Astrocyte of the cerebellum (primary cell): ENCODE data around the gene NTHL1.

ENCODE experiments used
- DNase-seq: peaks from one replicate; pipeline ENCODE4 v3.0.0-alpha.2; 2011; ENCODE audit warnings: low read depth
- H3K4me3 ChIP-seq: 2 replicates; pipeline ENCODE4 v1.5.1; 2011; ENCODE audit warnings: mild to moderate bottlenecking, low read depth, low read length, moderate library complexity
- in situ Hi-C: cut with HindIII; loops from 2 replicates; pipeline ENCODE4 v1.10.0; 2017; ENCODE audit warnings: low sequenced_read_pairs
- TF ChIP-seq, protein P1 (sequence below): IDR thresholded peaks from 2 replicates; pipeline ENCODE4 v1.5.1; 2012; ENCODE audit warnings: low read length, low read depth, moderate library complexity, mild to moderate bottlenecking; ENCODE audit errors: missing control alignments

NTHL1 gene

DNA sequence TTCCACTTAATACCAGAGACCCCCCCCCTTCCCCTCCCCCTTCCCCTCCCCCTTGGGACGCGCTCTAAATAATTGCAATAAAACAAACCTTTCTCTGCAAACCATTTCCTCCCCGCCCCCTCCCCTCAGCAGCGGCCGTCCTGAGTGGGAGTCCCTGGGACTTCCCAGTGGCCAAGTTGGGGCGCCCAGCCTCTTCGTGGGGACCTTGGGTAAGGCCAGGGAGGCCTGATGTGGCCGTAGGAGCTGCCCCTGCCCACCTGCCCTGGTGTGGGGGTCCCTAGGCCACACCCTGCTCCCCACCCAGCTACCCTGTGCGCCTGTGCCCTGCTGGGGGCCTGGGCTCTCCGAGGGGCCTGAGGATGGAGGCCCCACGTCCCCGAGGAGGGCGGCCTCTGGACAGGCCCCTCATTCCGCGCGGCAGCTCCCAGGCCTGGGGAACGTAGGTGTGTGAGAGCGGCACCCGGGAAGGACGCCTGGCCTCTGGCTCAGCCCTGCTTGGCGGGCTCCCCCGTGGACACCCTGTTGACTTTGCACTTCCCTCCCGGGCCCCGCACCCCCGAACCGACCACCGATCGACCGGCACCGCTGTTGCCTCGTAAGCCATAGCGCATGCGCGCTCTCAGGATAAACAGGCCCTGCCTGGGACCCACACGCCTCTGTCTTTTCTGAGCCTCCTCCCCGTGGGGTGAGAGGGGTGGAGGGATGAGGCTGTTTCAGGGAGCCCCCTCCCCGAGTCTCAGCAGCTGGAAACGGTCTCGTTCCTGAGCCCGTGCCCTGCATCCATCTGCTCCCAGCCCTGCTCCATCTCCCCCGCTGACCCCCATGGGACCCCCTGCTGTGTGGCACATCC lies 9.0 kb downstream of the NTHL1 start:
- in situ Hi-C loops, result loop anchor here (5.0 to 10.0 kb wide), 3 partner anchors 39 to 126 kb away; partner anchors contain the start of genes GFER and NOXO1
- no peak for DNase-seq
- TF ChIP-seq, protein P1, sequence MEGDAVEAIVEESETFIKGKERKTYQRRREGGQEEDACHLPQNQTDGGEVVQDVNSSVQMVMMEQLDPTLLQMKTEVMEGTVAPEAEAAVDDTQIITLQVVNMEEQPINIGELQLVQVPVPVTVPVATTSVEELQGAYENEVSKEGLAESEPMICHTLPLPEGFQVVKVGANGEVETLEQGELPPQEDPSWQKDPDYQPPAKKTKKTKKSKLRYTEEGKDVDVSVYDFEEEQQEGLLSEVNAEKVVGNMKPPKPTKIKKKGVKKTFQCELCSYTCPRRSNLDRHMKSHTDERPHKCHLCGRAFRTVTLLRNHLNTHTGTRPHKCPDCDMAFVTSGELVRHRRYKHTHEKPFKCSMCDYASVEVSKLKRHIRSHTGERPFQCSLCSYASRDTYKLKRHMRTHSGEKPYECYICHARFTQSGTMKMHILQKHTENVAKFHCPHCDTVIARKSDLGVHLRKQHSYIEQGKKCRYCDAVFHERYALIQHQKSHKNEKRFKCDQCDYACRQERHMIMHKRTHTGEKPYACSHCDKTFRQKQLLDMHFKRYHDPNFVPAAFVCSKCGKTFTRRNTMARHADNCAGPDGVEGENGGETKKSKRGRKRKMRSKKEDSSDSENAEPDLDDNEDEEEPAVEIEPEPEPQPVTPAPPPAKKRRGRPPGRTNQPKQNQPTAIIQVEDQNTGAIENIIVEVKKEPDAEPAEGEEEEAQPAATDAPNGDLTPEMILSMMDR, result no peak
- no peak overlapping the region for H3K4me3 ChIP-seq

DNA sequence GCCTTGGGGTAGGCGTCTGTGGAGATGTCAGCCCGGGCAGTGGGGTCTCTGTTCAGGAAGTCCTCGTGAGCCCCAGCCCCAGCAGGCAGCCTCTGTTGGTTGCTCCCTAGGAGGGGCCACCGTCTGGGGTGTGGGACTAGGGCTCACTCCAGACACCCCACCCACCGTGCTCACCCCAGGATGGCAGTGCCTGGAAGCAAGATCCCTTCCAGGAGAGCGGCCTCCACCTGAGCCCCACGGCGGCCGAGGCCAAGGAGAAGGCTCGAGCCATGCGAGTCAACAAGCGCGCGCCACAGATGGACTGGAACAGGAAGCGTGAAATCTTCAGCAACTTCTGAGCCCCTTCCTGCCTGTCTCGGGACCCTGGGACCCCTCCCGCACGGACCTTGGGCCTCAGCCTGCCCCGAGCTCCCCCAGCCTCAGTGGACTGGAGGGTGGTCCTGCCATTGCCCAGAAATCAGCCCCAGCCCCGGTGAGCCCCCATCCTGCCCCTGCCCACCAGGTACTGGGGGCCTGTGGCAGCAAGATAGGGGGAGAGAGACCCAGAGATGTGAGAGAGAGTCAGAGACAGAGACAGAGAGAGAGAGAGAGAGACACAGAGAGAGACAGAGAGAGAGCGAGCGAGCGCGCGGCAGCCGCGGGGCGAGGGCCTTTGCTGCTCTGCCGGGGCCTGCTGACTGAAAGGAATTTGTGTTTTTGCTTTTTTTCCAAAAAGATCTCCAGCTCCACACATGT lies 9.8 kb downstream of the NTHL1 start:
- TF ChIP-seq, protein P1, result no peak
- DNase-seq, result no peak
- no peak overlapping the region for H3K4me3 ChIP-seq
- in situ Hi-C loops, result loop anchor here (5.0 to 10.0 kb wide), 3 partner anchors 39 to 127 kb away; partner anchors contain the start of genes GFER and NOXO1

DNA sequence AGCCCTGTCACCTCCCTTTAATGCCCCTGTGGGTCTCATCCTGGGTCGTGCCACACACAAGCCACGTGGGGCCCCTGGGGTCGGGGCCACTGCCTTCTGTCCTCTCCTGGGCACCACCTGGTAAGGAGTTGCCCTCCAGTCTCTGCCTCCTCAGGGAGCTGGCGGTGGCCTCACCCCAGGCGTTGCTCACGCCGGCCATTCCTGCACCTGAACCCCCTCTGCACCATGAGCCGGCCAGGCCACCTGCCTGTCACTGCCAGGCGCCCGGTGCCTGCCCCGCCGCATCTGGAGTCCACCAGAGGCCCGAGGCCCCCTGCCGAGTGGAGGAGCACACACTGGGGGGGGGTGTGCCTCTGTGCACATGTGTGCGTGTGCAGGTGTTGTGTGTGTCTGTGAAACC lies 10.5 kb downstream of the NTHL1 start:
- in situ Hi-C loops, result loop anchor here (5.0 to 10.0 kb wide), 3 partner anchors 40 to 128 kb away; partner anchors contain the start of genes GFER and NOXO1
- TF ChIP-seq, protein P1, result no peak
- H3K4me3 ChIP-seq, result no peak overlapping the region
- no peak for DNase-seq

DNA sequence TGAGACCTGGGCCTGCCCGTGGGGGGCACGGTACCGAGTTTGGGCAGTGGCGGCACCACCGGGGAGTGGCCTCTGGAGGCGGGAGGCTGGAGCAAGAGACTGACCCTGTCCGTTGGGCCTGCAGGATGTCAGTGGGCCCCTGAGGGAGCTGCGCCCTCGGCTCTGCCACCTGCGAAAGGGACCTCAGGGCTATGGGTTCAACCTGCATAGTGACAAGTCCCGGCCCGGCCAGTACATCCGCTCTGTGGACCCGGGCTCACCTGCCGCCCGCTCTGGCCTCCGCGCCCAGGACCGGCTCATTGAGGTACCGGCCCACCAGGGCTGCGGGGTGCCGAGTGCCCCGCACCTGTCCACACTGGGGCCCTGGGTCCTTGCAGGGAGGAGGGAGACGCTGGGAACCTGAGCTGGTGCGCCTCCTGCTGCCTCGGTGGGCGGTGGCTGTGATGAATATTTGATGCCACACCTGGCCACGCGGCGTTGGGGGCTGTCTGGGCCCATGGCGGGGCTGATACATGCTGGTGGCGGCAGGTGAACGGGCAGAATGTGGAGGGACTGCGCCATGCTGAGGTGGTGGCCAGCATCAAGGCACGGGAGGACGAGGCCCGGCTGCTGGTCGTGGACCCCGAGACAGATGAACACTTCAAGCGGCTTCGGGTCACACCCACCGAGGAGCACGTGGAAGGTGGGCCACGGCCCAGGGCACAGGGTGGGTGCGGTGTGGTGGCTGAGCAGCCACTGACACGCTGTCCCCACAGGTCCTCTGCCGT lies 11.3 kb downstream of the NTHL1 start:
- no peak overlapping the region for H3K4me3 ChIP-seq
- in situ Hi-C loops, result loop anchor here (5.0 to 10.0 kb wide), 3 partner anchors 41 to 128 kb away; partner anchors contain the start of genes GFER and NOXO1
- no peak for DNase-seq
- TF ChIP-seq, protein P1, result no peak

DNA sequence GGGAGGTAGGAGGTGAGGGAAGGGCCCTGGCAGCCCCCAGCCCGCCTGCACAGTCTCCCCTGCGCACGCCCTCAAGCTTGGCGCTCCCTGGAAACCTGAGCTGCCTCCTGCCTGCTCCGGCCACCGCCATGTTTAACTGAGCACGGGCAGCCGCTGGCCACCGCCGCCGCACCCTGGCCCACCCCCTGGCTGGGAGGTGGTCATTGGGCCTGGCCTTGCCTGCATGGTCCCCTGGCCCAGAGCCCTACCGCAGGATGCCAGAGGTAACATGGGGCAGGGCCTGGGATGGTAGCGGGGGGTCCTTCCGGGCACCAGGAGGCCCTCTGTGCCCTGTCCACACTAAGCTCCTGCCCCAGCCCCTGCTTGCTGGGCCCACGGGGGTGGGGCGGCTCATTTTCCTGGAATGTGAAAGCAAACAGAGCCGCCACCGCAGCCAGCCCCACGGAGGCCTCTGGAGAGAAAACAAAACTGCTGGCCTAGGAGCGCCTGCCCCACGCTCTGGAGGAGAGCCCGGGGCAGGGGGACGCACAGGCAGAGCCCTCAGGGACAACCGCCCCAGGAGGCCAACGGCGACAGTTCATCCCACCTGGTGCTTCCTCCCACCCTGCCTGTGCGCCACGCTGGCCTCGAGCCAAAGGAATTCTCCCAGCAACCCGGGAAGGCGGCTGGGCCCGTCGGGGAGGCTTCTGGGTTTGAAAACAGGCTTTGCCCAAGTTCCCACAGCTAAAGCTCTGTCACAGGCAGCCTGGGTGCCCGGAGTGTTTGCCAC lies 12.0 kb downstream of the NTHL1 start:
- DNase-seq, result peak; percentile 54
- no peak overlapping the region for H3K4me3 ChIP-seq
- in situ Hi-C loops, result loop anchor here (5.0 to 10.0 kb wide), 3 partner anchors 42 to 129 kb away; partner anchors contain the start of genes GFER and NOXO1
- TF ChIP-seq, protein P1, result no peak
